ENCODE results near the gene FCHO1. TPM values are rescaled to one million over a fixed set of nuclear protein-coding genes. Genes with fewer than 3 reads are reported as not detected.
A peak's percentile ranks its signal among the peaks of the same experiment; 100 is the strongest.

The FCHO1 gene
- polyA plus RNA-seq, 1 donor (not counting 4 experiments of a cell fraction or from before 2014, with no cell fraction given), result 0.14 TPM

DNA sequence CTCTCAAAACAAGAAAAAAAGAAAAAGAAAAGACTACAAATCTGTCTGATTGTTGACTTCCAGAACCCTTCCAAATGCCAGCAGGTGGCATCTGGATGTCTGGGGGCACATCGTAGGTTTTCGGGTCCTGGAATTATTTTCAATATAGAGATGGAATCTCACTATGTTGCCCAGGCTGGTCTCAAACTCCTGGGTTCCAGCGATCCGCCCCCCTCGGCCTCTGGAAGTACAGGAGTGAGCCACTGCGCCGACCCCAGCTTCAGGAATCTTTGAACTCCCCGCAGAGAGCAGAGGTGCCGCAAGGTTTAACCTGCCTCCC, 43.1 kb downstream of the FCHO1 start:
- DNase-seq (ENCODE audit: low read depth, low spot score), result no peak
- H3K9me1 ChIP-seq (ENCODE audit: control insufficient read depth, extremely low read depth, insufficient read depth, low read length), result no peaks in the 10 kb centered on the region
- no peaks in the 10 kb centered on the region for H3K27me3 ChIP-seq (ENCODE audit: control insufficient read depth, extremely low read depth, insufficient read depth, low read length)
- H3K4me1 ChIP-seq (ENCODE audit: control insufficient read depth, extremely low read depth, insufficient read depth, low read length), result peaks cover 43% of the 10 kb centered on the region
- no peak for FAIRE-seq
- TF ChIP-seq EZH2 (IDR thresholded peaks at IDR 0.05; ENCODE audit: low read length), result no peak
- TF ChIP-seq, protein P1, sequence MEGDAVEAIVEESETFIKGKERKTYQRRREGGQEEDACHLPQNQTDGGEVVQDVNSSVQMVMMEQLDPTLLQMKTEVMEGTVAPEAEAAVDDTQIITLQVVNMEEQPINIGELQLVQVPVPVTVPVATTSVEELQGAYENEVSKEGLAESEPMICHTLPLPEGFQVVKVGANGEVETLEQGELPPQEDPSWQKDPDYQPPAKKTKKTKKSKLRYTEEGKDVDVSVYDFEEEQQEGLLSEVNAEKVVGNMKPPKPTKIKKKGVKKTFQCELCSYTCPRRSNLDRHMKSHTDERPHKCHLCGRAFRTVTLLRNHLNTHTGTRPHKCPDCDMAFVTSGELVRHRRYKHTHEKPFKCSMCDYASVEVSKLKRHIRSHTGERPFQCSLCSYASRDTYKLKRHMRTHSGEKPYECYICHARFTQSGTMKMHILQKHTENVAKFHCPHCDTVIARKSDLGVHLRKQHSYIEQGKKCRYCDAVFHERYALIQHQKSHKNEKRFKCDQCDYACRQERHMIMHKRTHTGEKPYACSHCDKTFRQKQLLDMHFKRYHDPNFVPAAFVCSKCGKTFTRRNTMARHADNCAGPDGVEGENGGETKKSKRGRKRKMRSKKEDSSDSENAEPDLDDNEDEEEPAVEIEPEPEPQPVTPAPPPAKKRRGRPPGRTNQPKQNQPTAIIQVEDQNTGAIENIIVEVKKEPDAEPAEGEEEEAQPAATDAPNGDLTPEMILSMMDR (optimal IDR thresholded peaks at IDR 0.05 in 1 of 3, IDR thresholded peaks at IDR 0.05 in 1 of 3, conservative IDR thresholded peaks at IDR 0.05 in 1 of 3; ENCODE audit: extremely low read depth in 1 of 3, insufficient read depth in 2 of 3, low read length in 3 of 3), result no peak
- peak overlapping the region; percentile 76 for H3K4me2 ChIP-seq (ENCODE audit: control insufficient read depth, extremely low read depth, insufficient read depth, low read depth, low read length)
- H3K27ac ChIP-seq (ENCODE audit: control insufficient read depth, insufficient read depth, low read length), result no peak overlapping the region
- no peaks in the 10 kb centered on the region for H4K20me1 ChIP-seq (ENCODE audit: control insufficient read depth, extremely low read depth, insufficient read depth, low read length)
- no peaks in the 10 kb centered on the region for H3K36me3 ChIP-seq (ENCODE audit: control insufficient read depth in 2 of 2, extremely low read depth in 1 of 2, insufficient read depth in 2 of 2, low read length in 2 of 2)
- dilution Hi-C loops (cut with MboI; ENCODE audit: extremely low pct_ligation_motif_present, low sequenced_read_pairs), result no loop called here
- H3K9ac ChIP-seq (ENCODE audit: control insufficient read depth, extremely low read depth, insufficient read depth, low read length), result no peak overlapping the region
- H3K9me3 ChIP-seq (ENCODE audit: control insufficient read depth, low read depth, low read length), result no peaks in the 10 kb centered on the region
- peak overlapping the region in 1 of 3 experiments; percentile 70 for H3K4me3 ChIP-seq (ENCODE audit: control insufficient read depth in 2 of 3, extremely low read depth in 1 of 3, insufficient read depth in 2 of 3, low read depth in 1 of 3, low read length in 3 of 3)
- peak overlapping the region; percentile 82 for H2AFZ ChIP-seq (ENCODE audit: control insufficient read depth, low read length)
- H3K79me2 ChIP-seq (ENCODE audit: control insufficient read depth, insufficient read depth, low read length), result peaks cover 2% of the 10 kb centered on the region

DNA sequence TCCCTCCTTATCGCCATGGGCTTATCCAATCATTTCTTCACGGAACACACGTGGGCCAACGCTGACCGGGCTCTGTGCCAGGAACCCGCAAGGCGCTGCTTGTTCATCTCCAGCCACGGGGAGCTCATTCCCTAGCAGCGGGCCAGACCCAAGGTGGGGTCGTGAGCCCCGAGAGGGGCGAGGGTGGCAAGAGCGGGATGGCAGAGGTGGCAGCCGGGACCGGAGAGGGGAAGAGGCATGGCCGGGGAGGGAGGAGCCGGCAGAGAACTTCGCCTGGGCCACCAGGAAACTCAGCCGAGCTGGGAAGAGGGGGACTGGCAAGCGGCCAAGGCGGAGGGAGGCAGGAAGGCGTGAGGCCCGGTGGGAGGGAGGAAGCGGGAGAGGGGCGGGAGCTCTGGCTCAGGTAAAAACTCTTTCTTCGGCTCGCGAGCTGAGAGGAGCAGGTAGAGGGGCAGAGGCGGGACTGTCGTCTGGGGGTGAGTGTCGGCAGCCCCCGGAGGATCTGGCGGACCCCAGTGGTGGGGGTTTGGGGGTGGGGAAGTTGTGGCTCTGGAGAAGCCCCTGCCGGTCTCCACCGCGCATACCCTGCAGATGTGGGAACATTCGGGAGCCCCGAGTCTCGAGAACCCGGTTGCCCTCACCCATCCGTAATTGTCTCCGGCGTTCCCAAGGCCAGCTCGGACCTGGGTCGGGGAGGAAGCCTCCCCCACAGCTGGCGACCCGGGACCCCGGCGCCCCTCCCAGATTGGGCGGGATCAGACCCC, 43.6 kb downstream of the FCHO1 start, which contains the start of gene B3GNT3:
TSS of gene B3GNT3 (plus strand) at position 408 of the 764 bp plus-strand sequence. CDS start 12,670 bp downstream, outside the sequence.
- Histone ChIP-seq H3K27me3 (ENCODE audit: control insufficient read depth, extremely low read depth, insufficient read depth, low read length) (no peaks in the 10 kb centered on the region), H2AFZ (ENCODE audit: control insufficient read depth, low read length) (peak within 1 kb of the TSS; percentile 82), H3K79me2 (ENCODE audit: control insufficient read depth, insufficient read depth, low read length) (peaks cover 2% of the 10 kb centered on the region), H3K4me2 (ENCODE audit: control insufficient read depth, extremely low read depth, insufficient read depth, low read depth, low read length) (peak within 1 kb of the TSS; percentile 76), H4K20me1 (ENCODE audit: control insufficient read depth, extremely low read depth, insufficient read depth, low read length) (no peaks in the 10 kb centered on the region), H3K36me3 (ENCODE audit: control insufficient read depth in 2 of 2, extremely low read depth in 1 of 2, insufficient read depth in 2 of 2, low read length in 2 of 2) (no peaks in the 10 kb centered on the region), H3K9me3 (ENCODE audit: control insufficient read depth, low read depth, low read length) (no peaks in the 10 kb centered on the region), H3K27ac (ENCODE audit: control insufficient read depth, insufficient read depth, low read length) (peak within 1 kb of the TSS; percentile 34), H3K9me1 (ENCODE audit: control insufficient read depth, extremely low read depth, insufficient read depth, low read length) (no peaks in the 10 kb centered on the region), H3K4me3 (ENCODE audit: control insufficient read depth in 2 of 3, extremely low read depth in 1 of 3, insufficient read depth in 2 of 3, low read depth in 1 of 3, low read length in 3 of 3) (peak within 1 kb of the TSS; percentile 41 to 75 (median 70)), H3K9ac (ENCODE audit: control insufficient read depth, extremely low read depth, insufficient read depth, low read length) (peak within 1 kb of the TSS; percentile 71), H3K4me1 (ENCODE audit: control insufficient read depth, extremely low read depth, insufficient read depth, low read length) (peaks cover 43% of the 10 kb centered on the region)
- DNase-seq (ENCODE audit: low read depth, low spot score) (no peak), FAIRE-seq (no peak)
- no peak for TF ChIP-seq EZH2 (IDR thresholded peaks at IDR 0.05; ENCODE audit: low read length)
- TF ChIP-seq, protein P1 (optimal IDR thresholded peaks at IDR 0.05 in 1 of 3, IDR thresholded peaks at IDR 0.05 in 1 of 3, conservative IDR thresholded peaks at IDR 0.05 in 1 of 3; ENCODE audit: extremely low read depth in 1 of 3, insufficient read depth in 2 of 3, low read length in 3 of 3), result no peak
- dilution Hi-C loops (cut with MboI; ENCODE audit: extremely low pct_ligation_motif_present, low sequenced_read_pairs), result no loop called here

All from keratinocyte (primary cell).